HL-60/S4 treated with phorbol 12-myristate 13-acetate at 8.2 ng/mL for 4 days and 3 days (cell line): ENCODE data around the gene LMAN2.

Experiments
- in situ Hi-C: fragments of 300-500 bp; cut with MboI; formaldehyde crosslinking; loops from 2 replicates; pipeline ENCODE4 v1.15.0; 2022; ENCODE audit warnings: low sequenced_read_pairs

The LMAN2 gene

GRCh38 chr5:177328545-177329231 is 22.8 kb downstream of the LMAN2 start:
- in situ Hi-C loops = no loop called here

GRCh38 chr5:177327539-177328522 is 23.6 kb downstream of the LMAN2 start:
- in situ Hi-C loops = no loop called here

- in situ Hi-C loops = no loop called here
These were observed 25.5 kb downstream of the LMAN2 start for GRCh38 chr5:177325868-177326381.

DNA sequence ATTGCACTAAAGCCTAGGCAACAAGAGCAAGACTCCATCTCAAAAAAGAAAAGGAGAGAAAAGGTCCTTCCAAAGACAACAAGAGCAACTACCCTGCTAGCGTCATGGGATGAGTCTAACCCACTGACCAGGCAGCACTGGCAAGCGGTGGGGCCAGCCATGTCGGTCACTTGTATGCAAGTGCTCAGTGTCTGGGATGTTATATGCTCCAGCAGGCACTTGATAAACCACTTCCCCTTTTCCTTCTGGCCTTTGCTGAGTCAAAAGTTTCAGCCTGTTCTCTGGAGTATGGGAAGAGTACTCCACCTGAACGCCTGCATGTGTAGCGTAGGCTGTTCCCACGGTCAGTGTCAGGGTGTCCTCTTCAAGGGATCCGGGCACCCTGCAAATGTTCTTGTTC is 30.6 kb downstream of the LMAN2 start:
- in situ Hi-C loops = no loop called here

- in situ Hi-C loops = no loop called here
These were observed 31.4 kb downstream of the LMAN2 start for GRCh38 chr5:177319913-177320588.

DNA sequence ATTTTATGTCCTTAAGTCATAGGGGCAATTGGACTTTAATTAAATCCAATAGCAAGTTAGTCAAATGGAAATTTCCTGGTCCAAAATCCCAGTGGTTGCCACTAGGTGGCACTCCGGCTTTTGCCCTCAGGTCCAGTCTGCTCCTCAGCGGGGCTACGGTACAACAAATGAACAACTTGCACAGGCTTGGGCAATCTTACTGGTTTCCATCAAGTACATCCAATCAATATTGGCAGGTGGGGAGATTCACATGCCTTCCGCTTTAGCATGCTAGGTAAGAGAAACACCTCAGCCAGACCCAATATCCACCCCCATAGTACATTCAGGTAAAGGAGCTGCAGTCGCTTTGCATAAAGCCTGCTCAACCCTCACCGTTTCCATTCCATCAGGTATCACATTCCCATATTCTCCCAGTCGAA is 33.5 kb downstream of the LMAN2 start:
- in situ Hi-C loops = no loop called here

DNA sequence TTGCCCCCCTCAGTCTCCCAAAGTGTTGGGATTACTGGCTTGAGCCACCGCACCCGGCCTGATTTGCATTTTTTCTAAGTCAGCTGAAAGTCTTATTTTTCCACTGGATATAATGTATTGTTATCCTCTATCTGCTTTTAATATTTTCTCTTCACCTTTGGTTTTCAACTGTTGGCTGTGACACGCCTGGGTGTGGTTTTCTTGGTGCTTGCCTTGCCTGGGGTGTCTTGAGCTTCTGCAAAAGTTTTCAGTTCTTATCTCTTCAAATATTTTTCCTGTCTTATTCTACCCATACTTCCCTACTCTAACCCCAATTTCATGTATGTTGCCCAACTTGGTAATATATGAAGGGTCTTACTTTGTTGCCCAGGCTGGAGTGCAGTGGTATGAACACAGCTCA is 35.5 kb downstream of the LMAN2 start:
- in situ Hi-C loops = no loop called here

GRCh38 chr5:177315411-177315810 is 36.1 kb downstream of the LMAN2 start:
- in situ Hi-C loops = no loop called here

DNA sequence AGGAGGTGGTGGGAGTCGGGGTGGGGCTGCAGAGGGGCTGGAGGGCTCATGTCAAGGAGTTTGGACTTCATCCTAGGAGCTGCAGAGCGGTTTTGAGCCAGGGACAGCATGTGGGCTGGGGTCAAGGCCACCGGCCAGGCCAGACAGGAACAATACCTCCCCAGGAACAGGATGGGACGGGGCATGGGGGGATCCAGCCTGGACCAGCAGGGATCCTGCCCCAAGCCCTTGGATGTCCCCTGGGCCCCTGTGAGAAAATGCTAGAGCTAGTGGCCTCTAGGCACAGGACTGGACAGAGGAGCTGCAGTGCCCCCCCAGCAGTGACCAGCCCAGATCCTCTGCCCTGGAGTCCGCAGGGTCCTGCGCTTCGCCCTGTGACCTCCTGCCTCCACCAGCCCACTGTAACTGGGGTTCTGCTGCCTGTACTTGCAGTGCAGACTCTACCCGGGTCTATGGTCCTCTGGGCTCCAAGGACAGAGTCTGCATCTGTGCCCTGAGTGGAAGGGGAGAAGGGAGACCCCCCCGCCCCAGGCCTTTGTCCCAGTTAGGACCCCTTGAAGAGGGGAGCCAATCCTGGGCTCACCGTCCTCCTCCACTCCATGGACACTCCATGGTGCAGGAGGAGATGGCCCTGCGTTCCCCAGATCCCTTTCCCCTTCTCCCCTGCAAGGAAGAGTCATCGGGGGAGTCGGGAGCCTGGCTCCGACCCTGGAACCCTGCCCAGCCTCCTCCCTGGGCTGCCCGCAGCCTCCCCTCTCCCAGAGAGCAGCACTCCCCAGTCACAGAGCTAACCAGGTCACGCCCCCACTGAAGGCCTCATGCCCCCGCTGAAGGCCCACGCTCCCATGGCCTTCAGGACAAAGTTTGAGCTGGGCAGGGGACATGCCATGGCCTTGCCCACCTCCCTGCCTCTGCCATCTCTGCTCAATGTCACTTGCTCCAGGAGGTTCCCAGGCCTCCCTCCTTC is 36.8 kb downstream of the LMAN2 start:
- in situ Hi-C loops = no loop called here

GRCh38 chr5:177313561-177314259 is 37.8 kb downstream of the LMAN2 start:
- in situ Hi-C loops = no loop called here

DNA sequence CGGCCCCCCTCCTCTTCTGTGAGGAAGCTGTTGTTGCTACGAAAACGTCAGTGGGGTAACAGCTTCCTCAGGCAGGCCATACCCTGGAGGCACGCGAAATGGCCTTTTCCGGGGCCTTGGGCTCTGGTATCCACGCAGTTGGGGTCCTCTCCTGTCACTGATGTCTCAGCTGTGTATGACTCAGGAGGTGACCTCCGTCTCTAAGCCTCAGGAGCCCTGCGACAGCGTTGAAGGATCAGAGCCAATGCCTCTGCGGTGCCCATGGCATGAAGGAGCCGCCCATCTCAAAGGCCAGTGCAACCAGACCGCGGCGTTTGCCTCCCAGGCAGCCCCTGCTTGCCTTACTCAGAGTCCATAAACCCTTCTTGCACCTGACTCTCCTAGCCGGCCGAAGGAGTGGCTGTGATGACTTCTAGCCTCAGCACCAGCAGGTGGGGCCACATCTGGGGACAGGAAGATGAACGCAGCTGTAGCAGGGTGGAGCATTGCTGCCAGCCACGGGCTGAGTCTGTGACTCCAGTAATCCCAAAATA is 38.8 kb downstream of the LMAN2 start:
- in situ Hi-C loops = no loop called here

GRCh38 chr5:177311723-177312648 is 39.5 kb downstream of the LMAN2 start, which contains the start of gene MXD3:
Gene MXD3, minus strand, starts transcription at chr5:177311898. Its CDS starts 68 bp downstream, at chr5:177311830.
- in situ Hi-C loops = no loop called here

DNA sequence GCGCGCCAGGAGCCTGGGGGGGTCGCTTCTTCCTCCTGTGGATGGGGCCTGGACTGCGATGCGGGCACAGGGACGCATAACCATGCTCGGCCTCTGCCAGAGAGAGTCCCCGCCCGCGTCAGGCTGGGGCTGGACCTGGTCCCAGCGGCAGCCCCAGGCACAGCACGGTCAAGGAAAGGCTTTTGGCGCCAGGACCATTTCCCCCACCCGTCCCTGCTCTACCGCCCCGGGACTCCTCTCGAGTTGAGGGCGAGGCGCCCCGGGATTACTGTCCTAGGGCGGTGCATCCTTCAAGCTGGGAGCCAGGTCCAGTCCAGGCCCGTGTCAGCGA is 40.1 kb downstream of the LMAN2 start:
- in situ Hi-C loops = no loop called here

DNA sequence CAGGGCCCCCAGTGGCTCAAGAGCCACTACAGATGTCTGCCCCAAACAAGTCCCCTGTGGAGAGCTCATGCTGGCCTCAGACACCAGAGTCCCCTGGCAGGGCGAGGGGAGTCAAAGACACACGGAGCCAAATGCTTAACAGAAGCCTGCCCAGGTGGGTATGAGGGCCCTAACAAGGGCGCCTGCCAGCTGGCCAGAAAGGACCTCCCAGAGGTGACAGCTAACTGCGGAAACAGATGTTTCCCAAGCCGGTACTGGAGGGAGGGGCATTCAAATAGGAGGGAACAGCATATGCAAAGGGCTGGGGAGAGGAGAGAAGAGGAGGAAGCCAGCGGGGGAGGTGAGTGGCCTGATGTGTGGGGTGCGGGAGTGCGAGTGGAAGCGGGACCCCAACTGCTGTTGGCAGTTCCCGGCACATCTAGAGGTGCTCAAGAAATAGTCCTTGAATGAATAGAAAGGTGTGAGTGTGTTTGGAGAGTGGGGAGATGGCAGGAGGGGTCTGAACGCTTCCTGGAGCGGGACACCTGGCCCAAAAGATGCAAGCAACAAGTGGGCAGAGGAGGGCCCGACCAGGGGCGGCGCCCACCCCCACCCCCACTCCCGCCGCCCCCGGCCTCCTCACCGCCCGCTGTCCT is 40.6 kb downstream of the LMAN2 start:
- in situ Hi-C loops = no loop called here

- in situ Hi-C loops = no loop called here
These were observed 41.1 kb downstream of the LMAN2 start for GRCh38 chr5:177310332-177310731.

DNA sequence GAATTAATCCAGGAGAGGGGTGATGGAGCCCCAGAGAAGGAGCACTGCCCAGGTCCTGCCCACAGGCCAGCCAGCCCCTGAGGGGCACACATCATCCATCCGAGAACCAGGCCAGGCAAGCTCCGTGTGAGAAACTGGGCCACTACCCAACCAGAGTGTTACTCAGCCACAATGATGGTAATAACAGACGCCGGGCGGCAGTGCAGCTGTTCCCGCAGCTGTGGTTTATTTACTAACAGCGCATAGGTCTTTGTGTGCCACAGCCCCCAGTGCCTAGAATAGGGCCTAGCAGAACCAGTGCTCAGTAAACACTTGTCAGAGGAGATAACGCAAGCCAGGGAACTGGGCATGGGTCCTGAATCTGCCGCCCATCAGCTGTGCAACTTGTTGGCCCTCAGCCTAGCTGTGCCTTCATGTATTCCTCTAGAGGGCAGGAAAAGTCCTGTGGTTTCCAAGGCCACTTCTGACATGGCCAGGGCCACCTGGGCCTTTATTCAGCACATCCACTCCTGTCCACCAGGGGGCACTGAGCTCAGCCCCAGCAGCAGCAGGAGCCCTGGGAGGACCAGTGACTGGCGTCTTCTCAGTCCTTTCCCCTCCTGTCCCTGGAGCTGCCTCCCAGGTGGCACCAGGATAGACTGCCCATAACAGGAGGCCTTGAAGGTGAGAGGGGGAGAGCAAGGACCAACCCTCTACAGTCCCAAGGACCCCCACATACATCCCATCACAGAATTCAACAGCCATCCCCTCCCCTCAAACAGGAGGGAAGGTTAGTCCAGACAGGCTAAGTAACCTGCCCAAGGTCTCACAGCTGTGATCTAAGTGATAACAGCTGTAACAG is 41.9 kb downstream of the LMAN2 start:
- in situ Hi-C loops = no loop called here

- in situ Hi-C loops = no loop called here
These were observed 42.7 kb downstream of the LMAN2 start for GRCh38 chr5:177308740-177309139.
